Daoy (cell line): ENCODE data around the gene LRRC36. TPM values are rescaled to one million over a fixed set of nuclear protein-coding genes. Genes with fewer than 3 reads are reported as not detected.
"Not testable (repeated sequence)": the region's sequence is repeated elsewhere in the genome, so short reads cannot be mapped to it uniquely, and the experiment has no call there.

Experiments used
- DNase-seq: peaks from one replicate; pipeline ENCODE4 v3.0.0-alpha.2; 2015; ENCODE audit warnings: low read depth
- total RNA-seq: library from RNA; depleted of rRNA; stranded (reverse); fragments of >200 nt; shearing (Covaris generic); gene quantifications from 2 replicates; pipeline ENCODE4 v1.2.3, GENCODE V29; 2014

LRRC36 gene
- total RNA-seq, 1 experiment from 2014 or later = not detected

GRCh38 chr16:67342616-67343015 lies 16.0 kb downstream of the LRRC36 start:
- DNase-seq = no peak

- no peak for DNase-seq
Observed at GRCh38 chr16:67345401-67345800, 18.8 kb downstream of the LRRC36 start.

GRCh38 chr16:67346341-67346740 lies 19.7 kb downstream of the LRRC36 start:
- DNase-seq = no peak

DNA sequence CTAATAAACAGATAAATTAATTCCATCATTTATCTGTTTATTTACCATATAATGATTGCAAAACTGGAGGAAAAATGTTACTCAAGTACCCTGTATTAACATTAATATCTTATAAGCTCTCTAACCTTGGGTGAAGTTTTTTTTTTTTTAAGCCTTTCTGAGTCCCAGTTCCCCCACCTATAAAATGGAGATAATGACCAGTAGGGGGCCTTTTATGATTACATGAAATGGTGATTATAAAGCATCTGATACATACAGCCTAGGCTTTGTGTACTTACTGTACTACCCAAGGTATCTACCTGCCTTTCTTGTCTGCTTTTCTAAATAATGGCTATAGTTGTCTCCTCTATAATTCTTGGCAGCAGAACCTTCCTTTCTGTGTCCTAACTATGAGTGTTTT lies 22.6 kb downstream of the LRRC36 start:
- no peak for DNase-seq

GRCh38 chr16:67350324-67350723 lies 23.7 kb downstream of the LRRC36 start:
- DNase-seq = no peak

DNA sequence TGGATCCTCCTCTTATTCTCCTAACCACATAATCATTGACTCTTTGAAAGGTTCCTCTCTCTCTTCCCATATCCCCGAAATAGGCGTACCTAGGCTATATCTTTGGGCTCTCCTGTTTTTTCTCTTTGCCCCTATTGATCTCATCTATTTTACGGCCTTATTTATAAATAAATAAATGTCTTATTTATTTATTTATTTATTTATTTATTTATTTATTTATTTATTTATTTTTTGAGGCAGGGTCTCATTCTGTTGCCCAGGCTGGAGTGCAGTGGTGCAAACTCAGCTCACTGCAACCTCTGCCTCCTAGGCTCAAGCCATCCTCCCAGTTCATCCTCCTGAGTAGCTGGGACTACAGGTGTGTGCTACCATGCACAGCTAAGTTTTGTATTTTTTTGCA lies 25.8 kb downstream of the LRRC36 start:
- DNase-seq = not testable (repeated sequence)

DNA sequence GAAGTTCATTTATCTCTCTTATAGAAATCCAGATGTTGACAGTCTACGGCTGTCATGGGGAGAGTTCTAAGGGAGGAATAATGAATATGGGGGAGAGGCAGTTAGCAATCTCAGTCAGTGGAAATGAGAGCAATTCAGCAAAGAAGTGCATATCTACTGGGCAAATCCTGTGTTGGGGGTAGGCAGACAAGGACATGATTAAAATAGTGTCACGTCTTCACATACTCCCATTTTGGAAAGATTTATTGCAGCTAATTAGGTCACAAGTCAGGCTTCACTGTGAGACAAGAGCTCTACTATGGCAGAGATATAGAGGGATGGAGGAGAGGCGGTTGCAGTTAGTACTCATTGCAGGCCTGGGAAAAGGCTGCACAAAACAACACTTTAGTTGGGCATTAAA lies 29.8 kb downstream of the LRRC36 start:
- no peak for DNase-seq

DNA sequence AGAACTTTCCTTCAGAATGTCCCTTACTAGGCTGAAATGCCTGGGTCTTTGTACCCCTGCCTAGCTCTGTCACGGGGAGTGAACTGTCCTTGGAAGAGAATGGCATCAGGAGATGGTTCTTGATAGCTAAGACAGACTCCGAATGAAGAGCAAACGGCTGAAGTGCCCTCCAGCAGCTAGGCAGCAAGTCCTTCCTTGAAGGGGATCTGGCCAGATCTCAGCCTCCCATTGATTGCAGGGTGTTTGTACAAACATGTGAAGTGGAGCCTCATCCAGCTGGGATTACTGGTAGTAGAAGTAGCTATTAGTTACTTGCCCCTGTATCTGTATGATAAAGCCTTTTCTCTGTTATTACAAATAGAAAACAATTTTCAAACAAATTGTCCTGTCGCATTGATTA lies 30.9 kb downstream of the LRRC36 start:
- no peak for DNase-seq

- not testable (repeated sequence) for DNase-seq
Observed at GRCh38 chr16:67359540-67360269, 33.1 kb downstream of the LRRC36 start.

DNA sequence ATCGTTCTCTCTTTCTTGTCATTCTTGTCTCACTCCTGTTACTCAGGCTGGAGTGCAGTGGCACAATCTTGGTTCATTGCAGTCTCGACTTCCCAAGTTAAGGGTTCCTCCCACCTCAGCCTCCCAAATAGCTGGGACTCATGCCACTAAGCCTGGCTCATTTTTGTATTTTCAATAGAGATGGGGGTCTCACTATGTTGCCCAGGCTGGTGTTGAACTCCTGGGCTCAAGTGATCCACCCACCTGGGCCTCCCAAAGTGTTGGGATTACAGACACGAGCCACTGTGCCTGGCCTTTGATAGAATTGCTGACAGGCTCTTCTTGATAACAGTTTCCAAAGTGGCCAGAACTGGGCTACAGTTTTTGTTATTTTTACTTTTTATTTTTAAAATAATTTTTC lies 34.4 kb downstream of the LRRC36 start:
- DNase-seq = no peak

DNA sequence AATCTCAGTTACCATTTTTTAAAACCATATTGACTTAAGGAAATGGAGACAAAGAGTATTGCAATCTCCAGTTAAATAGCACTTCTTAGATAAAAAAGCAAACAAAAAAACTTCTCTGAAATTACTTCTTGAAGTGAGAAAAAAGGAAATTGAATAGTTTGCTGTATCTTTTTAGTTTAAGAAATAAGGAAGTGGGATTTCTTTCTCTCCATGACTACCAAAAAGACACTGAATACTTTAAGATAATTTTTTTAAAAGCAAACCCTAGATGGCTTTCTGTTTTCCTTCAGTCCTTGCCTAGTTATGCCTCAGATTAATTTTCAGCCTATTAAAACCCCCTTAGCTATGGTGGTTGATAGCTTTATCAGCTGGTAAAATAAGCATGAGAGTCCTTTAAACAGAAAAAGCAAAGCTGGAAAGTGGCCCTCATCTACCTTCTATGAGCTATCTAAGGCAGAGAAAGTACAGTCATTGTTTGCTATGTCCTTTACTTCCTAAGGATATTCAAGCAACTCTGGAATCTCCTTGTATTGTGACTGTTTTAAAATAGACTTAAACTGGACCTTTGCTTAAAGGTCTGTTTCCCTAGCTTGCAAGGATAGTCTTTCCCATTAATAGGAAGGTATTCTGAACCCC lies 38.1 kb downstream of the LRRC36 start:
- DNase-seq = no peak

- no peak for DNase-seq
Observed at GRCh38 chr16:67370661-67371060, 44.0 kb downstream of the LRRC36 start.

DNA sequence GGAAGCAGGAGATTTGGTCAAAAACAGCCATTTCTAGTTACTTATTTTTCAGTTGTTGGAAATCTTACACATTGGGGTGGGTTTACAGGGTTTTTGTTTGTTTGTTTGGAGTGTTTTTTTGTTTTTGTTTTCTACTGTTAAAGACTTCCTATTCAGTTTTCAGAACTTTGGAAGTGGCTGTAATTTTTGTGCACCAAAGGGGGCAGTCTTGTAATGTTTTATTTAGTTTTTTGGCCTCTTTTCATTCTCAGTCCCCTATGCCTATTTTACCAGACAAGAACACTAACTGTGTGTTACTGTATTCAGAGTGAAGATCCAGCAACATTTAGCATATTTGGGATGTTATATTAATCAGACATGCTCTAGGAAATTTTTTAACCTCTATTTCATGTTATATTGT lies 46.0 kb downstream of the LRRC36 start:
- DNase-seq = no peak

DNA sequence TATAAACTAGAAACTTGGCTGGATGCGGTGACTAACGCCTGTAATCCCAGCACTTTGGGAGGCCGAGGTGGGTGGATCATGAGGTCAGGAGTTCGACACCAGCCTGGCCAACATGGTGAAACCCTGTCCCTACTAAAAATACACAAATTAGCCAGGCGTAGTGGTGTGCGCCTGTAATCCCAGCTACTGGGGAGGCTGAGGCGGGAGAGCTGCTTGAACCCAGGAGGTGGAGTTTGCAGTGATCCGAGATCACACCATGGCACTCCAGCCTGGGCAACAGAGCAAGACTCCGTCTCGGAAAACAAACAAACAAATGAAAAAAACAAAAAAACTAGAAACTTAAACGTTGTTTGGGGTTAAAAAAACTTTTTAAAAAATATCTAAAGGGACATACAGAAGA lies 49.4 kb downstream of the LRRC36 start:
- DNase-seq = not testable (repeated sequence)

DNA sequence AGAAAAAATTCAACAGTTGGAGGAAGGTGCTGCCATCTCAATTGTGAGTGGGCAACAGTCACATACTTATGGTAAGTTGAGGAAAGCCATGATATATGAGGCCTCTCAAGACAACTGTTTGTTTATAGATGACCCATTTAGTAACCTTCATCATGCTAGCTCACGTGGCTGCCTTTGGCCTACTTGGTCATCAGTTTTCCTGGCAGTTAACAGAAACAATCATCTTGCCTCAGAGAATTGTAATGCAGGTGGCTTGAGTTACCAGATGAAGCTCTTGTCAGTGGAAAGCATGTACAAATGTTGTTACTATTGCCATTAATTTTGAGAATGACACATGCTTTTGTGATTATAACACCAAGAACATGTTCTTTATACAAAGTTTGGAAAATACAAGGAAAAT lies 52.0 kb downstream of the LRRC36 start:
- DNase-seq = no peak

- DNase-seq = no peak
Observed at GRCh38 chr16:67383284-67383683, 56.7 kb downstream of the LRRC36 start.

GRCh38 chr16:67384778-67385510 lies 58.3 kb downstream of the LRRC36 start:
- DNase-seq = no peak

DNA sequence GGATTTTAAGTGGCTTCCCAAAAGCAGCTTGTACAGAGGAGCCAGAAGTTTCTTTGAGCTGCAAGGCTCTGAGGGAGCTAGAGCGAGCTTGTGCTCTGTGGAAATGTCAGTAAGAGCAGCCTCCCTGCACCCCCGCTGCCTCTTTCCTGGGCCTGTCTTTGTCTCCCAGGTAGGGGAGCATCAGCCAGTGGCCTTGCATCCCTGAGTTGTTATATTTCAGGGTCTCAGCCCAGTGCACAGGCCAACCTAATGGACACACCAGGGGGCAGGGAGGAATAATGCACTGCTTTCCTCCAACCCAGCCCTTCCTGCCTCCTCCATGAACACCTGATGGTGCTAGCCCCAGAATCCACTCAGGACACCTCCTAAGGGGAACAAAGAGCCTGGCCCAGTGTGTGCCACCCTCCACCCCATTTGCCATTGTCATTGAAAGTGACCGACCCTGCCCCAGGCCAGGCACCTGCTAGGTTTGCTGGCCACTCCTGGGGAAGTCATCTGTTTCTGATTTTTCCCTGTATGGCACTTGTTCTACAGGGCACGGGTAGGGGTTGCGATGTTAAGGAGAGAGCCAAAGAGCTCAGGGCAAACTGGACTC lies 60.3 kb downstream of the LRRC36 start:
- DNase-seq = no peak

- DNase-seq = no peak
Observed at GRCh38 chr16:67387479-67388079, 61.0 kb downstream of the LRRC36 start.

DNA sequence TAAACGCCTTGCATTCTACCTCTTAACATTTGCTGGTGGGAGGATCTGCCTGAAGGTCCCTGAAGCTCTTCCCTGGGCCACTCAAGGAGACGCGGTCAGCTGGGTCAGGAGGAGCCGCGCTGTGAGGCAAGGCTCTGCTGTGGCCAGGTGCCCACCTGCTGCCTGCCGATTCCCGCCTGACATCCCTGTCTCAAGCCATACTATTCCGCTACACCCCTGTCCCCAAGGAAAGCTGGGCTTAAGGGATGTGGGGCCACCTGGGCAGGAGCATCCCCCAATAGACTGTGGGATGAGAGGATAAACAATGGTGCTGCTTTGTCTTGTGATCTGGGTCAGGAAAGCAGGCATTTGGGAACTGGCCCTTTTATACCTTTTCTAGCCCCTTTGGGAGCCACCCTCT lies 61.6 kb downstream of the LRRC36 start:
- DNase-seq = no peak

DNA sequence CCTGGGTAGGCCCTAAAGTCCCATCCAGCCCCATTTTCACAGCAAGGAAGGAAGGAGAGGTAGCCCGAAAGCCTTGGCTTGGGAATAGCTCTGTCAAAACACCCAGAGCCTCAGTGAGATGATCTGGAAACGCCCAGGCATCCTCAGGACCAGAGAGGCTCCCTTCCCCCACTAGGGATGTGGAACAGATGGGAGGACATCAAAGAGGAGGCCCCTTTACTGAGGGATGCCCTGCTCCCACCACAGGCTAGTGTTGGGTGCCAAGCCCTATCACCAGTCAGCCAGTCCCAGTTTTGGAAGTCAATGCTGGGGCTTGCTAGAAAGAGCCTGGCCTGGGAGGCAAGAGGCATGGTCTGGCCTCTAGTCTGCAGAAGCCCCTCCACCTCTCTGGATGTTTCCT lies 62.0 kb downstream of the LRRC36 start:
- DNase-seq = no peak
